Measurements from ENCODE around the gene ARHGAP42. TPM values are rescaled to one million over a fixed set of nuclear protein-coding genes. Genes with fewer than 3 reads are reported as not detected.

The ARHGAP42 gene
- total and polyA plus RNA-seq, 2 of the 4 experiments (the other 2 are of a cell fraction) = 2.9 to 7.3 TPM

GRCh38 chr11:100674212-100674611 lies 12.9 kb upstream of the ARHGAP42 start:
- ChIA-PET POLR2A (ENCODE audit: unreplicated experiment) (no interaction called here), CTCF (interaction anchor here (0.9 kb wide), 1 partner anchor 13 kb away, joined by 3 read pairs; no protein-coding TSS in a partner anchor)
- no peak overlapping the region for H2AK5ac ChIP-seq (ENCODE audit: low read depth, low read length)
- no peaks in the 10 kb centered on the region for H3K27me3 ChIP-seq (ENCODE audit: control insufficient read depth, insufficient read depth, low read length)
- no peak overlapping the region for H3K4me3 ChIP-seq (ENCODE audit: insufficient read depth, low read depth, low read length)
- no peak overlapping the region for H2BK5ac ChIP-seq (ENCODE audit: low read depth, low read length, poor library complexity, severe bottlenecking)
- H3K4ac ChIP-seq (ENCODE audit: low read depth, low read length) = no peak overlapping the region
- H3K23ac ChIP-seq (ENCODE audit: low read depth, low read length) = no peak overlapping the region
- peak; percentile 98 for DNase-seq
- H3K18ac ChIP-seq (ENCODE audit: low read depth, low read length) = no peak overlapping the region
- no TSS peak for BruUV-seq (replicated peaks)
- ATAC-seq (ENCODE audit: low read depth) = peak; percentile 78
- no peak overlapping the region for H2AFZ ChIP-seq (replicated peaks; ENCODE audit: low read length, poor library complexity)
- H2AK9ac ChIP-seq (replicated peaks; ENCODE audit: low read depth, low read length, poor library complexity) = no peak overlapping the region
- H3K79me1 ChIP-seq (ENCODE audit: low read depth in 1 of 2, low read length in 2 of 2) = no peaks in the 10 kb centered on the region
- H3K4me1 ChIP-seq (ENCODE audit: control insufficient read depth, insufficient read depth, low read length) = peaks cover 6% of the 10 kb centered on the region
- no peak overlapping the region for H2BK120ac ChIP-seq (ENCODE audit: low read depth, low read length)
- H3K56ac ChIP-seq (ENCODE audit: extremely low read depth, insufficient read depth, low read length) = no peak overlapping the region
- no peak overlapping the region for H4K91ac ChIP-seq (ENCODE audit: insufficient read depth, low read depth, low read length)
- dilution Hi-C loops (cut with HindIII; ENCODE audit: low sequenced_read_pairs, unreplicated experiment) = no loop called here
- H3K9me1 ChIP-seq (ENCODE audit: insufficient read depth, low read length) = peaks cover 9% of the 10 kb centered on the region
- no peak overlapping the region for H3K27ac ChIP-seq (ENCODE audit: insufficient read depth, low read length)
- H3K36me3 ChIP-seq (ENCODE audit: control insufficient read depth, insufficient read depth, low read length) = no peaks in the 10 kb centered on the region
- TF ChIP-seq ELK1 (IDR thresholded peaks at IDR 0.05; ENCODE audit: borderline replicate concordance, low read depth, low read length) (no peak), SMC3 (IDR thresholded peaks at IDR 0.05; ENCODE audit: low read depth, low read length) (no peak), MAZ (IDR thresholded peaks at IDR 0.05; ENCODE audit: borderline replicate concordance, low read depth, low read length) (no peak), CEBPB (IDR thresholded peaks at IDR 0.05; ENCODE audit: low read depth, low read length) (peak; percentile 82), BHLHE40 (IDR thresholded peaks at IDR 0.05; ENCODE audit: low read depth, low read length) (peak; percentile 72), USF2 (IDR thresholded peaks at IDR 0.05; ENCODE audit: low read depth, low read length) (no peak), RFX5 (IDR thresholded peaks at IDR 0.05; ENCODE audit: low read depth, low read length) (no peak), MAFK (IDR thresholded peaks at IDR 0.05; ENCODE audit: low read depth, low read length) (peak; percentile 48), RCOR1 (IDR thresholded peaks at IDR 0.05; ENCODE audit: insufficient replicate concordance, low read length) (peak; percentile 92), POLR2A (IDR thresholded peaks at IDR 0.05; ENCODE audit: low read depth, low read length) (no peak), CHD1 (IDR thresholded peaks at IDR 0.05; ENCODE audit: low read depth, low read length) (no peak), FOS (IDR thresholded peaks at IDR 0.05; ENCODE audit: low read depth, low read length) (peak; percentile 64), CTCF (conservative IDR thresholded peaks at IDR 0.05; ENCODE audit: low read depth, low read length) (no peak), MXI1 (IDR thresholded peaks at IDR 0.05; ENCODE audit: borderline replicate concordance, low read depth, low read length) (no peak), RAD21 (IDR thresholded peaks at IDR 0.05; ENCODE audit: low read length) (no peak), NFE2L2 (IDR thresholded peaks at IDR 0.05; ENCODE audit: low read depth, low read length) (peak; percentile 64)
- H2BK20ac ChIP-seq (ENCODE audit: low read depth, low read length) = no peak overlapping the region
- no peak overlapping the region for H4K8ac ChIP-seq (ENCODE audit: low read depth in 2 of 2, low read length in 2 of 2)
- no peaks in the 10 kb centered on the region for H4K20me1 ChIP-seq (ENCODE audit: insufficient read depth, low read length)
- no CpG with 5 or more reads among the region's 7 CpGs for WGBS, 2 experiments (ENCODE audit: extremely low coverage in 2 of 2, insufficient read length in 1 of 2)
- intact Hi-C loops (cut with micrococcal nuclease) = loop anchor here (5.0 kb wide), 1 partner anchor 37 kb away; no protein-coding TSS in a partner anchor
- H3K14ac ChIP-seq (replicated peaks; ENCODE audit: low read depth, low read length) = no peak overlapping the region
- no peak overlapping the region for H3K9ac ChIP-seq (ENCODE audit: low read depth, low read length)
- in situ Hi-C loops (cut with MboI; ENCODE audit: low sequenced_read_pairs) = no loop called here
- H4K5ac ChIP-seq (ENCODE audit: low read depth, low read length) = no peak overlapping the region
- no peaks in the 10 kb centered on the region for H3K9me3 ChIP-seq (ENCODE audit: control insufficient read depth, insufficient read depth, low read length)
- H3K4me2 ChIP-seq (ENCODE audit: low read depth, low read length) = no peak overlapping the region
- H2BK15ac ChIP-seq (ENCODE audit: low read depth, low read length) = no peak overlapping the region

All from IMR-90 (cell line).